Lower lobe of right lung (tissue), 2 donors: ENCODE measurements around the gene NSG1. TPM values are rescaled to one million over a fixed set of nuclear protein-coding genes. Genes with fewer than 3 reads are reported as not detected.

Source experiments
- ATAC-seq, 2 donors: fragments of 200-7000 bp; cut with Tn5 transposase; one replicate each; pipeline ENCODE4 v1.9.1; 2020 to 2022; ENCODE audit warnings: mild to moderate bottlenecking in 2 of 2, moderate library complexity in 2 of 2
- DNase-seq: peaks from one replicate; pipeline ENCODE4 v3.0.0-alpha.2; 2020
- H3K27ac ChIP-seq: fragments of 200-600 bp; one replicate; pipeline ENCODE4 v1.8.0; 2022
- H3K27me3 ChIP-seq: fragments of 200-600 bp; one replicate; pipeline ENCODE4 v1.8.0; 2022; ENCODE audit warnings: low read depth
- H3K36me3 ChIP-seq: fragments of 200-600 bp; one replicate; pipeline ENCODE4 v1.8.0; 2022; ENCODE audit warnings: mild to moderate bottlenecking
- H3K4me1 ChIP-seq: fragments of 200-600 bp; one replicate; pipeline ENCODE4 v1.8.0; 2022
- H3K4me3 ChIP-seq: fragments of 200-600 bp; one replicate; pipeline ENCODE4 v1.8.0; 2022; ENCODE audit warnings: mild to moderate bottlenecking
- H3K9me3 ChIP-seq: fragments of 200-600 bp; one replicate; pipeline ENCODE4 v1.8.0; 2022
- CTCF ChIP-seq: fragments of 200-600 bp; IDR thresholded peaks from one replicate; pipeline ENCODE4 v1.8.0; 2022; ENCODE audit warnings: antibody characterized with exemption, mild to moderate bottlenecking
- intact Hi-C: fragments of 100-400 bp; cut with DNase I; formaldehyde crosslinking; loops from one replicate; pipeline ENCODE4 v1.11.0; 2022
- total RNA-seq: library from RNA; stranded (reverse); fragmentation: NEBNext Ultra II Directional; extraction: Animal tissue kit (Norgen Biotek cat#: 25700); gene quantifications from one replicate; pipeline ENCODE4 v1.2.1, GENCODE V29; 2021
- donor health status: DM: no; HTN: yes; CAD: no; lungs with severe emphysema.

Gene NSG1
- total RNA-seq, 1 donor from 2014 or later = 0.50 TPM

- no peak for TF ChIP-seq CTCF
Observed at GRCh38 chr4:4377191-4377590, 9.7 kb upstream of the NSG1 start.

GRCh38 chr4:4377732-4378460, 9.0 kb upstream of the NSG1 start:
- no peak for TF ChIP-seq CTCF
- Histone ChIP-seq H3K4me3 (no peak overlapping the region), H3K27me3 (peaks cover 9% of the 10 kb centered on the region), H3K27ac (no peak overlapping the region), H3K36me3 (no peaks in the 10 kb centered on the region), H3K4me1 (no peaks in the 10 kb centered on the region), H3K9me3 (no peaks in the 10 kb centered on the region)
- ATAC-seq (no peak), DNase-seq (no peak)
- intact Hi-C loops = no loop called here

More at GRCh38 chr4:4377191-4377590, 9.7 kb upstream of the NSG1 start:
- H3K4me1 ChIP-seq = no peaks in the 10 kb centered on the region
- DNase-seq = no peak
- intact Hi-C loops = no loop called here
- H3K36me3 ChIP-seq = no peaks in the 10 kb centered on the region
- peaks cover 8% of the 10 kb centered on the region for H3K27me3 ChIP-seq
- no peak overlapping the region for H3K27ac ChIP-seq
- no peak for ATAC-seq
- no peaks in the 10 kb centered on the region for H3K9me3 ChIP-seq
- H3K4me3 ChIP-seq = no peak overlapping the region

GRCh38 chr4:4379540-4380087, 7.3 kb upstream of the NSG1 start:
- Histone ChIP-seq H3K4me3 (no peak overlapping the region), H3K4me1 (no peaks in the 10 kb centered on the region), H3K27me3 (peaks cover 19% of the 10 kb centered on the region), H3K27ac (no peak overlapping the region), H3K36me3 (no peaks in the 10 kb centered on the region), H3K9me3 (no peaks in the 10 kb centered on the region)
- intact Hi-C loops = no loop called here
- ATAC-seq (no peak), DNase-seq (no peak)
- no peak for TF ChIP-seq CTCF

GRCh38 chr4:4383085-4383484, 3.8 kb upstream of the NSG1 start:
- H3K4me3 ChIP-seq = no peak overlapping the region
- no peak for DNase-seq
- no peak overlapping the region for H3K27ac ChIP-seq
- peaks cover 24% of the 10 kb centered on the region for H3K4me1 ChIP-seq
- peaks cover 51% of the 10 kb centered on the region for H3K27me3 ChIP-seq
- ATAC-seq = no peak
- TF ChIP-seq CTCF = no peak
- intact Hi-C loops = no loop called here
- no peaks in the 10 kb centered on the region for H3K36me3 ChIP-seq
- H3K9me3 ChIP-seq = no peaks in the 10 kb centered on the region

- TF ChIP-seq CTCF = no peak
- ATAC-seq = no peak
Observed at GRCh38 chr4:4384837-4385236, 2.1 kb upstream of the NSG1 start.

More at GRCh38 chr4:4384837-4385236, 2.1 kb upstream of the NSG1 start:
- H3K27ac ChIP-seq = no peak overlapping the region
- no peaks in the 10 kb centered on the region for H3K36me3 ChIP-seq
- H3K4me1 ChIP-seq = peaks cover 26% of the 10 kb centered on the region
- H3K4me3 ChIP-seq = no peak overlapping the region
- DNase-seq = no peak
- peaks cover 60% of the 10 kb centered on the region for H3K27me3 ChIP-seq
- no peaks in the 10 kb centered on the region for H3K9me3 ChIP-seq
- intact Hi-C loops = no loop called here
